NCI-H446 treated with DMSO at 0.1 percent for 48 hours (cell line): Measurements from ENCODE around the gene INSM2.

Source experiments
- DNase-seq: peaks from one replicate; lab custom pipeline; 2025; lab: John Stamatoyannopoulos, UW

INSM2 gene, protein sequence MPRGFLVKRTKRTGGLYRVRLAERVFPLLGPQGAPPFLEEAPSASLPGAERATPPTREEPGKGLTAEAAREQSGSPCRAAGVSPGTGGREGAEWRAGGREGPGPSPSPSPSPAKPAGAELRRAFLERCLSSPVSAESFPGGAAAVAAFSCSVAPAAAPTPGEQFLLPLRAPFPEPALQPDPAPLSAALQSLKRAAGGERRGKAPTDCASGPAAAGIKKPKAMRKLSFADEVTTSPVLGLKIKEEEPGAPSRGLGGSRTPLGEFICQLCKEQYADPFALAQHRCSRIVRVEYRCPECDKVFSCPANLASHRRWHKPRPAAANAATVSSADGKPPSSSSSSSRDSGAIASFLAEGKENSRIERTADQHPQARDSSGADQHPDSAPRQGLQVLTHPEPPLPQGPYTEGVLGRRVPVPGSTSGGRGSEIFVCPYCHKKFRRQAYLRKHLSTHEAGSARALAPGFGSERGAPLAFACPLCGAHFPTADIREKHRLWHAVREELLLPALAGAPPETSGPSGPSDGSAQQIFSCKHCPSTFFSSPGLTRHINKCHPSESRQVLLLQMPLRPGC

DNA sequence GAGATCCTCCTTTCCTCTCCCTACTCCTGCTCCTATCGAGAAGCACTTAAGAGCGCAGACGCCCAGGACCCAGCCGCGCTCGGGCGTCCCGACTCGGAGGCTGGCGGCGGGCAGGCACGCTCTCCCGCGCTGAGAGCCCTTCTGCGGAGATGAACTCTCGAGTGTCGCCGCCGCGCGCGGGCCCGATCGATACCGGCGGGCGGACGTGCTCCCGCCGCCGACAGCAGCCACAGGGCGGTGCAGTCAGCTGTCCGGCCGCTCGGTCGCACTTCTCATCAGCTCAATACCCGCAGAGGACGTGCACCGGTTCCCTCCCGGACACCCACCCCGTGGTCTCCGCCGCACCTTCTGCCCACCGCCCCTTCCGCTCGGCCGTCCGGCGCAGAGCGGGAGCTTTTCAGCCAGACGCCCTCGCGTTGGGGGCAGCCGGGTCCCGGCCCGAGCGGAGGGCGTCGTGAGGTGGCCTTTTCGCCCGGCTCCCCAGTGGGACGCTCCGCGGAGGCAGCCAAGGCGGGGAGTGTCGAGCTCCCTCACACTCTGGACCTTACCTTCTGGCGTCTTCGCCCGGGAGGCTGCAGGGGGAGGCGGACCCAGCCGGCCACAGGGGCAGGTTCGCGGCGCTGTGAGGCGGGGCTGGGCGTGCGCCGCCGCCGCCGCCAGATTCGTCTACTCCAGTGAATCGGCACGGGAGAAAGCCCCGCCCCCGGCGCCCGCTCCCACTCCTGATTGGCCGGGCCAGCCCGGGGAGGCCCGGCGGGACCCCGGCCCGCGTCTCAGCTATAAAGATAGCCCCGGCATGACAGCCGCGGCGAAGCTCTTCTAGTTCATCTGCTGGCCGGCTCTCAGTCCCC, at the start of gene INSM2:
TSS of gene INSM2 (plus strand) at position 808 of the 851 bp plus-strand sequence. CDS start 89 bp downstream, outside the sequence.
- DNase-seq, result peak; percentile 76

DNA sequence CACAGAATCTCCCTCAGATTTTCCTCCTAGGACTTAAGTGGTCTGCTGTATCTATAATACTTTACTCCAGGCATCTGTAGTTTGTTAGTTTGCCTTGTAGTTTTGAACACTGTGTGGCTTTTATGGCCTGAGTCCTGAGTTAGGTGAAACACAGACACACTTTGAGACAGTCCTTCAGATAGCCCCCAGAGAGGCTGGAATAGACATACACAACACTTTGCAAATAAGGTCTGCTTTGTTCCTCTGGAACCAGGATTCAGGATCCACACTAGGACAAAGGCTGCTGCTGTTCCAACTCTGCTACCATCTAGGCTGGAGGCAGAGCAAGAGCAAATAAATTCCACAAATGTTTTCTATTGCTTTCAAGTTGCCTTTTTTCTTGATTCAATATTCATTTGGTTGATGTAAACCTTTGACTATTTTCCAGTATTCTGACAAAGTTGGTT, 41.4 kb upstream of the INSM2 start:
- no peak for DNase-seq

DNA sequence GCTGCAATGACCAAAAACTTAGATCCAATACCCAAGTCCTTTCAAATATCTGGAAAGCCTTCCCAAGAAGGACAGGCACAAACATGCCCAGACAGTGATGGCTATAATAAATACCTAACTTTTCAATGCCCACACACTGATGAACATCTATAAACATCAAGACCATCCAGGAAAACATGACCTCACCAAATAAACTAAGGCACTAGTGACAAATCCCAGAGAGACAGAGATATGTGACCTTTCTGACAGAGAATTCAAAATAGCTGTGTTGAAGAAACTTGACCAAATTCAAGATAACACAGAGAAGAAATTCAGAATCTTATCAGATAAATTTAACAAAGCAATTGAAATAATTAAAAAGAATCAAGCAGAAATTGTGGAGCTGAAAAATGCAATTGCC, 38.7 kb upstream of the INSM2 start:
- DNase-seq, result no peak

DNA sequence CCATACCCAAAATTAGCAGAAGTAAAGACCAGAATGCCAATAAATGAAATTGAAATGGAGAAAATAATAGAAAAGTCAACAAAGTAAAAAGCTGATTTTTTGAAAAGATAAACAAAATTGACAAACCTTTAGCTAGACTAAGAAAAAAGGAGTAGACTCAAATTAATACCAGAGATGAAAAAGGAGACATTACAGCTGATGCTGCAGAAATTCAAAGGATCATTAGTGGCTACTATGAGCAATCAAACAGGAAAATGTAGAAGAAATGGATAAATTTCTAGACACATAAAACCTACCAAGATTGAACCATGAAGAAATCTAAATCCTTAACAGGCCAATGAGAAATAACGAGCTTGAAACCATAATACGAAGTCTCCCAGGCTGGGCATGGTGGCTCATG, 34.8 kb upstream of the INSM2 start:
- no peak for DNase-seq

DNA sequence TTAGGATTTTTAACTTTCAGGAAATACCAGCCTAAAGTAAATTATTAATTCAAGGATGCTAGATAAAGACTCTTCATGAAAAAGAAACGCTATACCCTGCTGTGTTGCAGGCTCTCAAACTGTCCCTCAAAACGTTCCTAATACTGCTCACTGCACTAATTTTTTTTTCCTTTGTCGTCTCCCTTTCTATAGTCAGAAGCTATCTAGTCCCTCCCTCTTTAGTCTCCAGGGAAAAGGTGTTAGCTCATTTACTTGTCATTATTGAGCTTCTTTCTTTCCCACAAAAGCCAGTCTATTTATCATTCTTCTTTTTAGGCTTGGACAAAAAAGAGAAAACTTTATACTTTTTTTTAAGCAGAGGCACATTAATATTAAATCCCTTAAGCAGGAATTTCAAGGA, 30.3 kb upstream of the INSM2 start:
- DNase-seq, result no peak

DNA sequence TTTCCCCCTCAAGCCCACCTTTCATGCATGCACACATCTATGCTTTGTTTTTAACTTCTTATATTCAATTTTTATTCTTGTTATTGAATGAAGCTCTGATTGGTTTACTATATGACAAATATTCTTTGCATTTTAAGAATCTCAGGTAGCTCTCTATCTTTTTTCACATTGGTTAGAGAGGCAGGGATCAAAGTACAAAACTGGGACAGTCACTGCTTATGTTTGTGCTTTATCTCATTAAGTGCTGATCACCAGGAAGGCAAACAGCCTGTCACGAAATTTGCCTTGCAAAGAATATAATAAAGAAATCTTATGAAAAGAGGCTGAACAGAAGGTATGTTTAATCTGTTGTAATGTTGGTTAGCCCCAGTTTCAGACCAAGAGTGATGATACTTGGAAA, 29.7 kb upstream of the INSM2 start:
- DNase-seq, result no peak

DNA sequence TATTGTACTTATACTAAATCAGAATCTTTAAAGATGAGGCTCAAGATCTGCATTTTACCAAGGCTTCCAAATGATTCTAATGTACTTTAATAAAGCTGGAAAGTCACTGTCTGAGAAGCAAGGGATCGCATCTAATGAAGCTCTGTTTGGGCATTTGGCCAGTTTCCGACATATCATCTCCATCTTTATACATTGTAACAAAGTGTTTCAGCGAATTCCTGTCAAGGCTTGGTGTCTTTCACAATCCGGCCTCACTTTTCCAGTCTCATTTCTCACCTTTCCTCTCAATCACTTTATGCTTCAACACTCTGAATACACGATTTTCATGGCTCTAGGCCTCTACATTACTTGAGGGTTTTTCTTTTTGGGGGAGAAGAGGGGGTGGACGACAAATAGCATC, 27.5 kb upstream of the INSM2 start:
- no peak for DNase-seq

DNA sequence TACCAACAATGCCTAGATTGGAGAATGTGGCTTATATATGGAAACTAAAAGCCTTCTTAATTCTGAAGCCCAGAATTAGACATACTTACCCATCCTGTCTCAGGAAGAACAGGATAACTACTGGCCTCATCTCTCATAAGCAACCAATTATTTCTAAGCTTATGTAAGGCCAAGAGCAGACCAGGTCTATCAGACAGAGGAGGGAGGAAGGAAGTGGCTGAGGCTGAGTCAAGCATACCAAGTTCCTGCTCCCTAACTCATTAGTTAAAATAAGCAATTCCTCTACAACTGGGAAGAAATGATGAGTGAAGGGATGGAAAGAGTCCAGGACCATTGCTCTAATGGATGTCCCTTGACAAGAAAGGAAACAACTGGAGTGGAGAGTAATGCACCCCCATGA, 27.0 kb upstream of the INSM2 start:
- no peak for DNase-seq

DNA sequence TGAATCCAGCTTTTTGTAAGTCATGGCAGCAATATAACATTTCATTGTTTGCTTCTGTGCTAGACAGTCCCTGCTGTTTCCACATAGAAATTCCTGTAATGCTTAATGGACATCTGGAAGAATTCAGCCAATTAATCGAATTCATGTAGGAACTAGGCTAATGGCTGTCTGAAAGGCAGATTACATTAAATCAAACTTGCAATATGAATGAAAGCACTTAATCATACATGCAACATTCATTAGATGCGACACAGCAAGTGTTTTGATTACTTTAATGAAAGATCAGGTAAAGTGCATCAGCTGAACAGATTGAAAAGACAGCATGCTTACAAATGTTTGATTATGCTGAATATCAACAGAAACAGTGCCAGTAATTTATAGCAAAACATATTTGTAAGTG, 24.1 kb upstream of the INSM2 start:
- DNase-seq, result no peak

DNA sequence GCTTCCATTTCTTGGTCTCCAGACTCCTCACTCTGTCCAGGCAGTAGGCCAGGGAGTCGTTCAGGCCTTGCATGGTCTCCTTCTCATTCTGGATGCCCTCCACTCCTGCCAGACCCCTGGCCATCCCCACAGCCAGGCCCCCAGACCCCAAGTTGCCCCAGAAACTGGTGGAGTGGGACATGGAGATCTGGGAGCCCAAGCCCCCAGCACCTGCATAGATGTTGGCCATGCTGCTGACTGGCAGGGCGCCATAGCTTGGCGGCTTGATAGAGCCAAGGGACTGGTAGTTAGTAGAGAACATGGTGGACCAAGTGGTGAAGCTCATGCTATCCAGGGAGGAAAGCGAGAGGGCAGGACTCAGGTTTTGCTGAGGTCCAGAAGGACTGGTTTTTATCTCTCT, 21.2 kb upstream of the INSM2 start:
- no peak for DNase-seq

DNA sequence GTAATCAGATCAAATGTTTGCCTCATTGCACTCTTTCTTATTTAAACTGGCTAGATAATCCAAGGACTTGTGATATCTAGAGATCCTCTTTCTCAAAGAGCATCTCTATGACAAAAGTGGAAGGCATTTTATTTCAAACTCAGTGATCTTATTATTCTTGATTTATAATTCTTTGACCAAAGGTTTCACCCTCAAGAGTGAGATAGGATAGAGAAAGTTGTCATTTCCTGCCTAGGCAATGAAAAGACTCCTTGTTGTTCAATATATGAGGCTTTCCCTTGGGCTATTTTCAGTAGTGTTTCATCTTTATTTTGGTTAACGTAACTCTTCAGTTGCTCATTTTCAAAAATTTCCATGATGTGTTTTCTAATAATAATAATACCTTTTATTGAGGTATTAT, 18.0 kb upstream of the INSM2 start:
- no peak for DNase-seq

DNA sequence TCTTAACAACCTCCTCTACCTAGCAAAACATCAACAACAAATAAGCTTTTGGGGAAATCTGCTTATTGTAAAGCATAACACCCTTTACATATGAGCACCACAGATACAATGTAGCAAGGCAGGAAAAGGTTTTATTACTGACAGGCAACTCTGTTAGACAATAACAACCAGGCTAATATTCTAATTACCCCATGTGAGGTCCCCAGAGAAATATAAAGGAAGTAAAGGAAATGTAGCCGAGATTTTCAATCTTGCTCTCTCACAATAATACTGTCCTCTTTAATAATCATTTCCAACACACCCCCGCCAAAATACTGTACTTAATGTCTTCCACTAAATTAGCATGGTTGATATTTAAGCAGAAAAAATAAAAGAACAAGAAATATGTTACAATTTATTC, 14.0 kb upstream of the INSM2 start:
- DNase-seq, result no peak

DNA sequence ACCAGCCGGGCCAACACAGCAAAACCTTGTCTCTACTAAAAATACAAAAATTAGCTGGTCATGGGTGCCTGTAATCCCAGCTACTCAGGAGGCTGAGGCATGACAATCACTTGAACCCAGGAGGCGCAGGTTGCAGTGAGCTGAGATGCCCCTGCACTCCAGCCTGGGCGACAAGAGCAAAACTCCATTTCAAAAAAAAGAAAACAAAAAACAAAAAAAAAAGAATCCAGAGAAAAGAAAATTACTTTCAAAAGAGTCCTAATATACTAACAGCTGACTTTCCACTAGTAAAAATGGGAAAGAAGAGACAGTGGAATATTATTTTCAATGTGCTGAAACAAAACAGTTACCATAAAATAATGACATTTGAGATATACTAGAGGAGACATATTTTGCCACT, 8.3 kb upstream of the INSM2 start:
- no peak for DNase-seq

DNA sequence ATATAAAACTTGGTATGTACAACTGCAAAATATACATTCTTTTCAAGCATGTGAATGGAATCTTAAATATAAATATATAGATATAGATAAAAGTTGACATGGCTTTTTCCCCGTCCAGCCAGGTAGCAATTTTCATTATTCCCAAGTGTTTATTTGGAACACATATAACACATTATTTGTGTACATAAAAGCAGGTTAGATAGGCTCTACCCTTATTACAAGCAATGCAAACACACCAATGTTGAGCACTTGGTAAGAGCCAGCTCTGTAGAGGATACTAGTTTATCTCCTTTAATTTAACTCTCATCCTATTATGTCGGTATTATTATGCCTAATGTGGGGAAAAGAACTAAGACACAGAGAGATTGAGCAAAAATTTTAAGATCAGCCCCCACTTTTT, 7.0 kb upstream of the INSM2 start:
- DNase-seq, result no peak

DNA sequence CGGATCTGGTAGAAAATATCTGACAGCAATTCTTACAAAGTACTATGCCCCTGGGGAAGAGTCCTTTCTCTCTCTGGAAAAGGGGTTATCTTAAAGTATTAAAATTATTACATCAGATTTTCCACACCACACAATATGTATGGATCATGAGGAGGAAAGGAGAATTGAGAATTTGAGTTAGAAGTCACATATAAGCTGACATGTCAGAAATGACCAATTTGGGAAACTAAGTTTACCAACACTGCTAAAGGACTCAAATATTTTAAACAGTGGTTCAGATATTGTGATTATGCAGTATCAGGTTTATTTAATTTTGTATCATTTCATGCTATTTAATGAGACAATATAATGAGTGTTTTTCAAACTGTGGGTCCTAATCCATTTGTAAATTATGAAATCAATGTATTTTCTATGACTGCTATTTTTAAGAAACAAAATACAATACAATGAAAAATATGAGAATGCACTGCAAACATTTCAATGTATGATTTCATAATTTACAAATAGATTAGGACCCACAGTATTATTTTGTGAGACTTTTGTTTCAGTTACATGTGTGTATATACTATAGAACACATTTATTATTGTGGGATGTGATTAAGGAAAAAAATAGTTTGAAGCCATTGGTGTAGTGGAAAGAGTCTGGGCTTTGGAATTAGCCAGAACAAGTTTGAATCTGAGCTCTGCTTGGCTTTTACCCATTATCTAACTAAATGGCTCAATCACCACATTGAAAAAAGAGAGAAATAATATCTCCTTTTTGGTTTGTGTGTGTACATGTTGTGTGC, 1.8 kb upstream of the INSM2 start:
- DNase-seq, result no peak

DNA sequence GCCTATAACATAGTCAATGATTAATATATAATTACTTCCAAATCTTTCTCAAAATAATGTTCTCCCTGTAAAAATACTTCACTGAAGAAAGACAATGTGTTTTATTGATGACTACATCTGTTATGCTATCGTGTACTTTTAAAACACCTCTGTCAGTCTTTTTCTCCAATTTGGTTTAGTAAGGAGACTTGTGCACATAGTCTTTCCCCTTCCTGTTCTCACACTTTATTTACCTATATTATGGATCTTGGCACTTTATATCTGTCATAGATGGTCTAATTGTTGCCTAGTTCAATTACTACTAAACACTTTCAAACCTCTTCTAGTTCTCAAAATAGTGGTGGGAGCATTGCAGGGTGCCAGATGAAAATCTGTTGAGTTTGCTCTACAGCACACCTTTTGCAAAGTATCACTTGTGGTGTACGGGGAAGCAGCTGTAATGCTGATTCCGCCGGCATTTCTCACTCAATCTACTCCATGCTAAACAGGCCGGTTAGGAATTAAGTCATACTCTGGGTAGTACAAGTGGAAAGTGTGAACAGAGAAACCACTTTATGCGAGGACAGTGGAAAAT, 1.1 kb upstream of the INSM2 start:
- DNase-seq, result no peak

DNA sequence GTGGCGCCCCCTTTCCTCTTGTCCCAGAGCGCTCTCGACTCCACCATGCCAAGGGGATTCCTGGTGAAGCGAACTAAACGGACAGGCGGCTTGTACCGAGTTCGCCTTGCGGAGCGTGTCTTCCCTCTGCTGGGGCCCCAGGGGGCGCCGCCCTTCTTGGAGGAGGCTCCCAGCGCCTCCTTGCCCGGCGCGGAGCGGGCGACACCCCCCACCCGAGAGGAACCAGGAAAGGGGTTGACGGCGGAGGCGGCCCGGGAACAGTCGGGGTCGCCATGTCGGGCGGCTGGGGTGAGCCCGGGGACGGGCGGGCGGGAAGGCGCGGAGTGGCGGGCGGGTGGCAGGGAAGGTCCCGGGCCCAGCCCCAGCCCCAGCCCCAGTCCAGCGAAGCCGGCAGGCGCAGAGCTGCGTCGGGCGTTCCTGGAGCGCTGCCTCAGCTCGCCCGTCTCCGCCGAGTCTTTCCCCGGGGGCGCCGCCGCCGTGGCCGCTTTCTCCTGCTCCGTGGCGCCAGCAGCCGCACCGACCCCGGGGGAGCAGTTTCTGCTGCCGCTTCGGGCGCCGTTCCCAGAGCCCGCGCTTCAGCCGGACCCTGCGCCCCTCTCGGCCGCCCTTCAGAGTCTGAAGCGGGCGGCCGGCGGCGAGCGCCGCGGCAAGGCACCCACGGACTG, 376 bp downstream of the INSM2 start:
- DNase-seq, result peak; percentile 76

DNA sequence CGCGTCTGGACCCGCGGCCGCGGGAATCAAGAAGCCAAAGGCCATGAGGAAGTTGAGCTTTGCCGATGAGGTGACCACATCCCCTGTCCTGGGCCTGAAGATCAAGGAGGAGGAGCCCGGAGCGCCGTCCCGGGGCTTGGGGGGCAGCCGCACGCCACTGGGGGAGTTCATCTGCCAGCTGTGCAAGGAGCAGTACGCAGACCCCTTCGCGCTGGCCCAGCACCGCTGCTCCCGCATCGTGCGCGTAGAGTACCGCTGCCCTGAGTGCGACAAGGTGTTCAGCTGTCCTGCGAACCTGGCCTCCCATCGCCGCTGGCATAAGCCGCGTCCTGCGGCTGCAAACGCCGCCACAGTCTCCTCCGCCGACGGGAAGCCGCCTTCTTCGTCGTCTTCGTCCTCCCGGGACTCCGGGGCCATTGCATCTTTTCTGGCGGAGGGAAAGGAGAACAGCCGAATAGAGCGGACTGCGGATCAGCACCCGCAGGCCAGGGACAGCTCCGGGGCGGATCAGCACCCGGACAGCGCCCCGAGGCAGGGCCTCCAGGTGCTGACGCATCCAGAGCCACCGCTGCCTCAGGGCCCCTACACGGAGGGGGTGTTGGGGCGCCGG, 1.0 kb downstream of the INSM2 start:
- no peak for DNase-seq

DNA sequence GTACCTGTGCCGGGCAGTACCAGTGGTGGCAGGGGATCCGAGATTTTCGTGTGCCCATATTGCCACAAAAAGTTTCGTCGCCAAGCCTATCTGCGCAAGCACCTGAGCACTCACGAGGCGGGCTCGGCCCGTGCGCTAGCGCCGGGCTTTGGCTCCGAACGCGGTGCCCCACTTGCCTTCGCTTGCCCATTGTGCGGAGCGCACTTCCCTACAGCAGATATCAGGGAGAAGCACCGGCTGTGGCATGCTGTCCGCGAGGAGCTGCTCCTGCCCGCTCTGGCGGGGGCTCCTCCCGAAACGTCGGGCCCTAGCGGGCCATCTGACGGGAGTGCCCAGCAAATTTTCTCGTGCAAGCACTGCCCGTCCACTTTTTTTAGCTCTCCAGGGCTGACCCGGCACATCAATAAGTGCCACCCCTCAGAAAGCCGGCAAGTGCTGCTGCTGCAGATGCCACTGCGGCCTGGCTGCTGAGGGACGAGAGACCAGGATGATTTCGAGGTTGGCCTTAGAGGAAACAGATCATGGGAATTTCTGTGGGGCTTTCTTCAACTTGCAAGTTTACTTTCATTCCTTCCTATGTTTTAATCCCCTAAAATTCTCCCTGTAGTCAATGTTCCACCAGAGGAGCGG, 1.6 kb downstream of the INSM2 start:
- DNase-seq, result no peak

DNA sequence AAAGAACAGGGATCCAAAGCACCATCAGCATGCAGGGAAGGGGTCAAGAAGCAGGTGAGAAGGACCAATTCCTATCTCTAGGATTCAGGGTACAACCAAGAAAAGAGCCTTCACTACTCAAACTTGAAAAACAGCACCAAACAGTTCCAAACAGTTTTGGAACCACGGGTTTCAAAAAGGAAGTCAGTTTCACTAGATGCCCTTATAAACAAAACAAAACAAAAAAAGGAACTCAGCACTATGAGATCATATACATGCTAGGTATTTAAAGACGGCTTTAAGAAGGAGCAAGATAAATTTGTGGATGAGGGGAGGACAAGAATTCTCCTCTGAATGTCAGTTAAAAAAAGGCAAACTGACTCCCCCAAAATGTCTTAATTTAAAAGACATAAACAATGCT, 6.0 kb downstream of the INSM2 start:
- DNase-seq, result no peak
